Lung (tissue), 12 donors: ENCODE measurements around the gene ANKS1B. TPM values are rescaled to one million over a fixed set of nuclear protein-coding genes. Genes with fewer than 3 reads are reported as not detected.

Source experiments
- ATAC-seq: fragments of 200-7000 bp; cut with Tn5 transposase; one replicate; pipeline ENCODE4 v1.9.1; 2020; ENCODE audit warnings: moderate number of reproducible peaks; ENCODE audit not compliant: insufficient read depth, low FRiP score
- DNase-seq, 3 donors: peaks; one replicate each; pipeline ENCODE4 v3.0.0-alpha.2; 2013 to 2017
- H3K27ac ChIP-seq, 2 donors: one replicate each; pipeline ENCODE4 v1.5.1; 2013; ENCODE audit warnings: mild to moderate bottlenecking in 2 of 2, moderate library complexity in 2 of 2, control low read depth in 1 of 2, inconsistent platforms in 1 of 2, low read depth in 1 of 2, low read length in 1 of 2
- H3K27me3 ChIP-seq, 3 donors: one replicate each; pipeline ENCODE4 v1.5.1; 2013; ENCODE audit warnings: low read length in 2 of 3; ENCODE audit not compliant: control insufficient read depth in 3 of 3, insufficient read depth in 3 of 3
- H3K36me3 ChIP-seq, 4 donors: one replicate each; pipeline ENCODE4 v1.5.1; 2013; ENCODE audit warnings: low read length in 4 of 4, mild to moderate bottlenecking in 1 of 4, moderate library complexity in 1 of 4; ENCODE audit not compliant: control insufficient read depth in 4 of 4, insufficient read depth in 4 of 4
- H3K4me1 ChIP-seq, 5 donors: one replicate each; pipeline ENCODE4 v1.5.1; 2013; ENCODE audit warnings: low read length in 5 of 5, mild to moderate bottlenecking in 2 of 5, moderate library complexity in 1 of 5; ENCODE audit not compliant: control insufficient read depth in 5 of 5, insufficient read depth in 5 of 5
- H3K4me3 ChIP-seq: one replicate; pipeline ENCODE4 v1.5.1; 2013; ENCODE audit warnings: mild to moderate bottlenecking, control low read depth, moderate library complexity
- H3K9ac ChIP-seq, 2 donors: one replicate each; pipeline ENCODE4 v1.5.1; 2013; ENCODE audit warnings: low read length in 2 of 2, control low read depth in 1 of 2; ENCODE audit not compliant: insufficient read depth in 1 of 2
- H3K9me3 ChIP-seq, 4 donors: one replicate each; pipeline ENCODE4 v1.5.1; 2013; ENCODE audit warnings: low read length in 3 of 4, mild to moderate bottlenecking in 1 of 4, moderate library complexity in 1 of 4; ENCODE audit not compliant: control insufficient read depth in 4 of 4, insufficient read depth in 3 of 4
- WGBS, 2 donors: extraction: QIAGEN DNeasy Blood & Tissue Kit; methylation state at CpG; one replicate each; pipeline ENCODE4 v1.1.7; 2013; 5-methylcytosine and 5-hydroxymethylcytosine counted together
- polyA plus RNA-seq, 2 donors: library from polyadenylated mRNA; stranded (reverse); fragments of 200-250 nt; gene quantifications; one replicate each; pipeline ENCODE4 v1.2.1, GENCODE V29; 2013
- total RNA-seq, 2 donors: library from RNA; depleted of rRNA in 1 of 2; stranded (reverse); fragments of >200 nt in 1 of 2; gene quantifications; one replicate each; pipeline ENCODE4 v1.2.1, GENCODE V29; 2014 to 2021
- TF ChIP-seq, protein P1 (sequence below): IDR thresholded peaks from 2 replicates; pipeline ENCODE4 v1.5.1; 2012; ENCODE audit warnings: mild to moderate bottlenecking; ENCODE audit errors: control extremely low read depth, extremely low read depth
- donor health status: control.
- donor health status: control.
- donor health status: Bipolar disorder and iron deficiency.
- donor health status: healthy.
- donor health status: DM: yes; HTN: yes; CAD: no.

Gene ANKS1B
- total and polyA plus RNA-seq, 4 donors, result 0.32 to 10.3 (median 3.7) TPM

DNA sequence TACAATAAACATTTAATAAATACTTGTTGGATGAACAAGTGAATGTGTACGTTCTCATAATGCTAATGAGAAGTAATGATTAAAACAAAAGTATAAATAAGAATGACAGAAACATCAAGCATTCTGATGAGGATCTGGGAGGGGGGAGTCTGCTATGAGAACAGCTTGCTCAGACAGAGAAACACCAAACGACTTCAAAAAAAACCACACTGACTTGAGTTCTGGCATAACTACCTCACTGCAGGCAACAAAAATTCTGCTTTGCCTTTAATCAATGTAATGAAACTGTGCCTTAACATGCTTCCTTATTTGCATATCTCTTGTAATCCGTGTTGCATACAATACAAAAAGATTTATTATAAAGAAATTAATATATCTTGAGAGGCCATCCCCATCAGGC is 632.5 kb downstream of the ANKS1B start:
- DNase-seq (peak in 1 of 3 donors; percentile 21), ATAC-seq (no peak)
- Histone ChIP-seq H3K9me3 (peaks cover 0 to 4% (median 0%) of the 10 kb centered on the region in 4 donors), H3K4me1 (no peaks in the 10 kb centered on the region), H3K36me3 (no peaks in the 10 kb centered on the region), H3K27ac (no peak overlapping the region), H3K9ac (no peak overlapping the region), H3K4me3 (no peak overlapping the region), H3K27me3 (no peaks in the 10 kb centered on the region)
- 51 to 64% methylated on average over 3 of the region's 3 CpGs for WGBS, 2 donors
- TF ChIP-seq, protein P1, sequence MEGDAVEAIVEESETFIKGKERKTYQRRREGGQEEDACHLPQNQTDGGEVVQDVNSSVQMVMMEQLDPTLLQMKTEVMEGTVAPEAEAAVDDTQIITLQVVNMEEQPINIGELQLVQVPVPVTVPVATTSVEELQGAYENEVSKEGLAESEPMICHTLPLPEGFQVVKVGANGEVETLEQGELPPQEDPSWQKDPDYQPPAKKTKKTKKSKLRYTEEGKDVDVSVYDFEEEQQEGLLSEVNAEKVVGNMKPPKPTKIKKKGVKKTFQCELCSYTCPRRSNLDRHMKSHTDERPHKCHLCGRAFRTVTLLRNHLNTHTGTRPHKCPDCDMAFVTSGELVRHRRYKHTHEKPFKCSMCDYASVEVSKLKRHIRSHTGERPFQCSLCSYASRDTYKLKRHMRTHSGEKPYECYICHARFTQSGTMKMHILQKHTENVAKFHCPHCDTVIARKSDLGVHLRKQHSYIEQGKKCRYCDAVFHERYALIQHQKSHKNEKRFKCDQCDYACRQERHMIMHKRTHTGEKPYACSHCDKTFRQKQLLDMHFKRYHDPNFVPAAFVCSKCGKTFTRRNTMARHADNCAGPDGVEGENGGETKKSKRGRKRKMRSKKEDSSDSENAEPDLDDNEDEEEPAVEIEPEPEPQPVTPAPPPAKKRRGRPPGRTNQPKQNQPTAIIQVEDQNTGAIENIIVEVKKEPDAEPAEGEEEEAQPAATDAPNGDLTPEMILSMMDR, result no peak

DNA sequence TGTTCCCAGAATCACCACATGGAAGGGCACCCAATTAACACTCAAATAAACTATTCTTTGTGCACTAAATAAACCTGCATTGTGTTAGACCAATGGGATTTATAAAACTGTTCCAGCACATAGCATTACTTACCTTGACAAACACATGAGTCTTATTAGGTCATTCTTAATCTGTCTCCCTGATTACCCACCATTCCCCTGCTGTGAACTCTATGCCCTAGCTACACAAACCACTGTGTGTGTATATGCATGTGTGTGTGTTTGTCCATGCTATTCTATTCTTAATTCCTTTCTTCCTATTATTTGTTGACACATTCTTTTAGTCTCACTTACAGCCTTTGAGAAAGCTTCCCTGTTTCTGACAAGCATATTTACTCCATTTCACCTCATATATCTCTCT is 640.8 kb downstream of the ANKS1B start:
- ATAC-seq, result no peak
- no peaks in the 10 kb centered on the region for H3K36me3 ChIP-seq

DNA sequence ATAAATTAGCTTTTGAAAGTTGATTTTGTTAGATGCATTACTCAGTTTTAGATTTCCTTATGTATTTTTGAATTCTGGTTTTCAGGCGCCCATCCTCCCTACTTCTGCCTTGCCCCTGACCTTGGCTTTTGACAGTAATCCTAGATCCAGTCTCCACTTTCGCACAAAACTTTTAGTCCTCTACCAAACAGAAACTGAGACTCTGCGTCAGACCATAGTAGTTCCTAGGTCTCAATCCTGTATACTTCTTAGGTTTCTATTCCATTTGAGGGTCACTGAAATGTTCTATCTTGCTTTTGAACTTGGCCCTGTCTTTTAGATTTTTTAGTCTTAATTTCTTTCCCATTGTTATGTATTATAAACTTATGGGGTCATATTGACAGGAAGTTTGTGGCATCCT is 645.1 kb downstream of the ANKS1B start:
- no peak for DNase-seq
- no peak for ATAC-seq
- Histone ChIP-seq H3K4me1 (peaks cover 0 to 2% (median 0%) of the 10 kb centered on the region in 5 donors), H3K9me3 (no peaks in the 10 kb centered on the region), H3K9ac (no peak overlapping the region), H3K27ac (no peak overlapping the region), H3K36me3 (no peaks in the 10 kb centered on the region), H3K4me3 (no peak overlapping the region), H3K27me3 (no peaks in the 10 kb centered on the region)
- TF ChIP-seq, protein P1, result no peak
- WGBS, 2 donors, result 95 to 96% methylated on average over 3 of the region's 3 CpGs

More for the DNA sequence above, 640.8 kb downstream of the ANKS1B start:
- no peak overlapping the region for H3K4me3 ChIP-seq
- H3K4me1 ChIP-seq, result no peaks in the 10 kb centered on the region
- H3K27ac ChIP-seq, result no peak overlapping the region
- H3K9ac ChIP-seq, result no peak overlapping the region
- no peak for DNase-seq
- H3K27me3 ChIP-seq, result no peaks in the 10 kb centered on the region
- TF ChIP-seq, protein P1, result no peak
- no peaks in the 10 kb centered on the region for H3K9me3 ChIP-seq
